GM18909 (cell line): ENCODE results near the gene MGA.

Experiments used
- ATAC-seq: cut with Tn5 transposase; IDR thresholded peaks from one replicate; pipeline ENCODE4 v1.9.1; 2021; ENCODE audit warnings: mild to moderate bottlenecking; ENCODE audit not compliant: unreplicated experiment, poor library complexity

The MGA gene

GRCh38 chr15:41822471-41822870 is 162.3 kb downstream of the MGA start:
- no peak for ATAC-seq
